ENCODE results near the gene NR6A1.

NR6A1 gene

DNA sequence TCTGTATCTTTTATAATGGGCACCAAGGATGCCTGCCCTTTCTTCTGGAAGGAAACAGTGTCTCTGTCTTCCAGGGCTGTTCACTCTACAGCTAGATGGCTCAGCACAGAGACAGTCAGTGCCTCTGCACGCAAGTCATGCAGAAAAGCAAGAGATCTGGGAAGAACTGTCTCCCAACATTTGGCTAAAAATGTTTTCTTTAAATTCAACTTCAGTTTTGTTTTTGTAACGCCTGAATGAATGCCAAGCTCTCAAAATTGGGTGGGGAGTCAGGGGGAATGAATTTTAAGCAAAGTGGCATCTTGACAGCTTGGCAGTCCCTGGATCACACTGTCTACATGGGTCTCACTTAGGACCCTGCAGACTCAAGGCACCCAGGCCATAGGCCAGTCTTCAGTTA is 18.4 kb upstream of the NR6A1 start:
- no peaks in the 10 kb centered on the region for H3K79me2 ChIP-seq (ENCODE audit: insufficient read depth, low read length)
- H3F3A ChIP-seq (ENCODE audit: low read depth): no peaks in the 10 kb centered on the region
- no peak overlapping the region for H3K4me2 ChIP-seq (ENCODE audit: low read depth, low read length, poor library complexity, severe bottlenecking)
- H3K27me3 ChIP-seq (ENCODE audit: insufficient read depth, low read length, poor library complexity, severe bottlenecking): no peaks in the 10 kb centered on the region
- H4K20me1 ChIP-seq (ENCODE audit: insufficient read depth, low read length, poor library complexity, severe bottlenecking): no peaks in the 10 kb centered on the region
- H3K4me3 ChIP-seq (ENCODE audit: low read length, poor library complexity, severe bottlenecking): no peak overlapping the region
- no peak for TF ChIP-seq EZH2phosphoT487 (IDR thresholded peaks at IDR 0.05; ENCODE audit: borderline replicate concordance)
- TF ChIP-seq, protein P1, sequence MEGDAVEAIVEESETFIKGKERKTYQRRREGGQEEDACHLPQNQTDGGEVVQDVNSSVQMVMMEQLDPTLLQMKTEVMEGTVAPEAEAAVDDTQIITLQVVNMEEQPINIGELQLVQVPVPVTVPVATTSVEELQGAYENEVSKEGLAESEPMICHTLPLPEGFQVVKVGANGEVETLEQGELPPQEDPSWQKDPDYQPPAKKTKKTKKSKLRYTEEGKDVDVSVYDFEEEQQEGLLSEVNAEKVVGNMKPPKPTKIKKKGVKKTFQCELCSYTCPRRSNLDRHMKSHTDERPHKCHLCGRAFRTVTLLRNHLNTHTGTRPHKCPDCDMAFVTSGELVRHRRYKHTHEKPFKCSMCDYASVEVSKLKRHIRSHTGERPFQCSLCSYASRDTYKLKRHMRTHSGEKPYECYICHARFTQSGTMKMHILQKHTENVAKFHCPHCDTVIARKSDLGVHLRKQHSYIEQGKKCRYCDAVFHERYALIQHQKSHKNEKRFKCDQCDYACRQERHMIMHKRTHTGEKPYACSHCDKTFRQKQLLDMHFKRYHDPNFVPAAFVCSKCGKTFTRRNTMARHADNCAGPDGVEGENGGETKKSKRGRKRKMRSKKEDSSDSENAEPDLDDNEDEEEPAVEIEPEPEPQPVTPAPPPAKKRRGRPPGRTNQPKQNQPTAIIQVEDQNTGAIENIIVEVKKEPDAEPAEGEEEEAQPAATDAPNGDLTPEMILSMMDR (conservative IDR thresholded peaks at IDR 0.05; ENCODE audit: low read length): no peak
- H3K9me2 ChIP-seq (replicated peaks; ENCODE audit: low read depth, low read length): no peaks in the 10 kb centered on the region
- no peak overlapping the region for H3K9ac ChIP-seq (ENCODE audit: low read depth, low read length, poor library complexity, severe bottlenecking)
- no peaks in the 10 kb centered on the region for H3K36me3 ChIP-seq (ENCODE audit: insufficient read depth, low read length)
- H3K9me3 ChIP-seq (ENCODE audit: insufficient read depth, low read depth, low read length): no peaks in the 10 kb centered on the region
- no peaks in the 10 kb centered on the region for H3K4me1 ChIP-seq (ENCODE audit: insufficient read depth, low read length, poor library complexity, severe bottlenecking)
- no peak overlapping the region for H2AFZ ChIP-seq (ENCODE audit: low read length)

DNA sequence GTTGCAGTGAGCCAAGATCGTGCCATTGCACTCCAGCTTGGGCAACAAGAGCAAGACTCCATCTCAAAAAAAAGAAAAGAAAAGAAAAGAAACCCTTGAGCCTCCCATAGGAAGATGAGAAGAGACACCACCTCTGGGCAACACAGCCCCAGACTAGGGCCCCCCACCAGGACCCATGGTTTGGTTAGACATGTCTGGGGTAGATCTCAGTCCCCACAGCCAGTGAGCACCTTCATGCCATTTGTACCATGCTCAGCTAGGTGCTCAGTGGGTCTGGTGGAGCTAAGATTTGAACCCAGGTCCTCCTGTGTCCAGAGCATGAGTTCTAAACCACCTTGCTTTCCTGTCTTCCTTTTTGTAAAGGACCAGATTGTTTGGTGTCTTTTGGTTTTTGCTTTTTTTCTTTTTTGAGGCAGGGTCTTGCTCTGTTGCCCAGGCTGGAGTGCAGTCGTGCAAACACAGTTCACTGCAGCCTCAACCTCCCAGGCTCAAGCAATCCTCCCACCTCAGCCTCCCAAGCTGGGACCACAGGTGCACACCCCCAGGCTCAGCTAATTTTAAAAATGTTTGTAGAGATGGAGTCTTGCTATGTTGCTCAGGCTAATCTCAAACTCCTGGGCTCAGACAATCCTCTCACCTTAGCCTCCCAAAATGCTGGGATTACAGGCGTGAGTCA is 17.6 kb upstream of the NR6A1 start:
- Histone ChIP-seq H3K9ac (ENCODE audit: low read depth, low read length, poor library complexity, severe bottlenecking) (no peak overlapping the region), H3K4me2 (ENCODE audit: low read depth, low read length, poor library complexity, severe bottlenecking) (no peak overlapping the region), H3K4me3 (ENCODE audit: low read length, poor library complexity, severe bottlenecking) (no peak overlapping the region), H4K20me1 (ENCODE audit: insufficient read depth, low read length, poor library complexity, severe bottlenecking) (no peaks in the 10 kb centered on the region), H3K9me3 (ENCODE audit: insufficient read depth, low read depth, low read length) (no peaks in the 10 kb centered on the region), H3K27me3 (ENCODE audit: insufficient read depth, low read length, poor library complexity, severe bottlenecking) (no peaks in the 10 kb centered on the region), H3K4me1 (ENCODE audit: insufficient read depth, low read length, poor library complexity, severe bottlenecking) (no peaks in the 10 kb centered on the region), H3F3A (ENCODE audit: low read depth) (no peaks in the 10 kb centered on the region), H2AFZ (ENCODE audit: low read length) (no peak overlapping the region), H3K9me2 (replicated peaks; ENCODE audit: low read depth, low read length) (no peaks in the 10 kb centered on the region), H3K79me2 (ENCODE audit: insufficient read depth, low read length) (no peaks in the 10 kb centered on the region), H3K36me3 (ENCODE audit: insufficient read depth, low read length) (no peaks in the 10 kb centered on the region)
- TF ChIP-seq, protein P1 (conservative IDR thresholded peaks at IDR 0.05; ENCODE audit: low read length): no peak
- TF ChIP-seq EZH2phosphoT487 (IDR thresholded peaks at IDR 0.05; ENCODE audit: borderline replicate concordance): no peak

DNA sequence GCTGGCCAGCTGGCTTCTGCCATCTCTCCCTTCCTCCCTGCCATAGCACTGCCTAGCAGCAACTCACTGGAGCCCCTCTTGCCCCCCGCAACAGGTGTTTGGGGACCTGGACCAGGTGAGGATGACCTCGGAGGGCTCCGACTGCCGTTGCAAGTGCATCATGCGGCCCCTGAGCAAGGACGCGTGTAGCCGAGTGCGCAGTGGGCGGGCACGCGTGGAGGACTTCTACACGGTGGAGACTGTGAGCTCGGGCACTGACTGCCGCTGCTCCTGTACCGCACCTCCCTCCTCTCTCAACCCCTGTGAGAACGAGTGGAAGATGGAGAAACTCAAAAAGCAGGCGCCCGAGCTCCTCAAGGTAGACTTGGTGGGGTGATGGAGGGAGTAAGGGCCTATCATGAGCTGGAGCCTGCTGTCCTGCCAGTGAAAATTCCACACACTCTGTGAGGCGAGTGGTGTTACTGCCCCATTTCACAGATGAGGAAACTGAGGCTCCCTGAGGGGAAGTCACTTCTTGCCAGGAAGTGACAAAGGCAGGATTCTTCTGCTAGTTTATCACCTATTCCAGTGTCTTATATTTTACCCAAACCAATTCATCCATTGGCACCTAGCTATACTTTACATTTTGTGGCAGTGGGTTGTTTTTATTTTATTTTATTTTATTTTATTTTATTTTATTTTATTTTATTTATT is 15.9 kb upstream of the NR6A1 start:
- H3K4me3 ChIP-seq (ENCODE audit: low read length, poor library complexity, severe bottlenecking): no peak overlapping the region
- no peaks in the 10 kb centered on the region for H3K9me3 ChIP-seq (ENCODE audit: insufficient read depth, low read depth, low read length)
- H3K9me2 ChIP-seq (replicated peaks; ENCODE audit: low read depth, low read length): no peaks in the 10 kb centered on the region
- H3K9ac ChIP-seq (ENCODE audit: low read depth, low read length, poor library complexity, severe bottlenecking): no peak overlapping the region
- H3K4me1 ChIP-seq (ENCODE audit: insufficient read depth, low read length, poor library complexity, severe bottlenecking): no peaks in the 10 kb centered on the region
- no peaks in the 10 kb centered on the region for H3K27me3 ChIP-seq (ENCODE audit: insufficient read depth, low read length, poor library complexity, severe bottlenecking)
- no peak for TF ChIP-seq EZH2phosphoT487 (IDR thresholded peaks at IDR 0.05; ENCODE audit: borderline replicate concordance)
- TF ChIP-seq, protein P1 (conservative IDR thresholded peaks at IDR 0.05; ENCODE audit: low read length): no peak
- H3F3A ChIP-seq (ENCODE audit: low read depth): no peaks in the 10 kb centered on the region
- H2AFZ ChIP-seq (ENCODE audit: low read length): no peak overlapping the region
- no peaks in the 10 kb centered on the region for H4K20me1 ChIP-seq (ENCODE audit: insufficient read depth, low read length, poor library complexity, severe bottlenecking)
- no peak overlapping the region for H3K4me2 ChIP-seq (ENCODE audit: low read depth, low read length, poor library complexity, severe bottlenecking)
- no peaks in the 10 kb centered on the region for H3K36me3 ChIP-seq (ENCODE audit: insufficient read depth, low read length)
- H3K79me2 ChIP-seq (ENCODE audit: insufficient read depth, low read length): no peaks in the 10 kb centered on the region

Data from Loucy (cell line).